ENCODE measurements around the gene DSCAM.
A peak's percentile ranks its signal among the peaks of the same experiment; 100 is the strongest.

The DSCAM gene

GRCh38 chr21:39980241-39980820 lies 866.6 kb downstream of the DSCAM start:
- H3K27ac ChIP-seq (ENCODE audit: low read depth, low read length, severe bottlenecking) = no peak overlapping the region
- 83% methylated on average over 4 of the region's 6 CpGs; no CpG with 5 or more reads in 1 of the 2 experiments for whole genome bisulfite sequencing, 2 experiments (ENCODE audit: insufficient coverage in 2 of 2)
- no peaks in the 10 kb centered on the region for H3K4me1 ChIP-seq (ENCODE audit: control insufficient read depth, insufficient read depth, low read length, poor library complexity, severe bottlenecking)

GRCh38 chr21:39979321-39979720 lies 867.6 kb downstream of the DSCAM start:
- 90 to 93% methylated on average over 5 to 6 of the region's 8 CpGs for WGBS, 2 experiments (ENCODE audit: insufficient coverage in 2 of 2)
- H3K4me1 ChIP-seq (ENCODE audit: control insufficient read depth, insufficient read depth, low read length, poor library complexity, severe bottlenecking) = no peaks in the 10 kb centered on the region
- no peaks in the 10 kb centered on the region for H3K9me3 ChIP-seq (ENCODE audit: control insufficient read depth, low read length)
- no peak overlapping the region for H3K27ac ChIP-seq (ENCODE audit: low read depth, low read length, severe bottlenecking)
- H3K36me3 ChIP-seq (ENCODE audit: control insufficient read depth, insufficient read depth, low read length) = no peaks in the 10 kb centered on the region
- H3K4me3 ChIP-seq (ENCODE audit: extremely low read depth, insufficient read depth, low read length, poor library complexity, severe bottlenecking) = no peak overlapping the region

More at GRCh38 chr21:39980241-39980820, 866.6 kb downstream of the DSCAM start:
- no peaks in the 10 kb centered on the region for H3K36me3 ChIP-seq (ENCODE audit: control insufficient read depth, insufficient read depth, low read length)
- H3K9me3 ChIP-seq (ENCODE audit: control insufficient read depth, low read length) = no peaks in the 10 kb centered on the region
- H3K4me3 ChIP-seq (ENCODE audit: extremely low read depth, insufficient read depth, low read length, poor library complexity, severe bottlenecking) = no peak overlapping the region

GRCh38 chr21:39976800-39977199 lies 870.2 kb downstream of the DSCAM start:
- 80 to 83% methylated on average over 1 to 2 of the region's 5 CpGs for WGBS, 2 experiments (ENCODE audit: insufficient coverage in 2 of 2)
- no peak overlapping the region for H3K4me3 ChIP-seq (ENCODE audit: extremely low read depth, insufficient read depth, low read length, poor library complexity, severe bottlenecking)
- H3K4me1 ChIP-seq (ENCODE audit: control insufficient read depth, insufficient read depth, low read length, poor library complexity, severe bottlenecking) = peaks cover 11% of the 10 kb centered on the region
- H3K36me3 ChIP-seq (ENCODE audit: control insufficient read depth, insufficient read depth, low read length) = no peaks in the 10 kb centered on the region
- H3K27ac ChIP-seq (ENCODE audit: low read depth, low read length, severe bottlenecking) = no peak overlapping the region
- H3K9me3 ChIP-seq (ENCODE audit: control insufficient read depth, low read length) = no peaks in the 10 kb centered on the region

GRCh38 chr21:39972976-39973770 lies 873.8 kb downstream of the DSCAM start:
- no peaks in the 10 kb centered on the region for H3K36me3 ChIP-seq (ENCODE audit: control insufficient read depth, insufficient read depth, low read length)

GRCh38 chr21:39972471-39972870 lies 874.5 kb downstream of the DSCAM start:
- WGBS, 2 experiments (ENCODE audit: insufficient coverage in 2 of 2) = 75 to 94% methylated on average over 3 to 4 of the region's 4 CpGs

More at GRCh38 chr21:39972976-39973770, 873.8 kb downstream of the DSCAM start:
- Histone ChIP-seq H3K27ac (ENCODE audit: low read depth, low read length, severe bottlenecking) (no peak overlapping the region), H3K9me3 (ENCODE audit: control insufficient read depth, low read length) (no peaks in the 10 kb centered on the region), H3K4me3 (ENCODE audit: extremely low read depth, insufficient read depth, low read length, poor library complexity, severe bottlenecking) (no peak overlapping the region), H3K4me1 (ENCODE audit: control insufficient read depth, insufficient read depth, low read length, poor library complexity, severe bottlenecking) (peaks cover 15% of the 10 kb centered on the region)
- WGBS, 2 experiments (ENCODE audit: insufficient coverage in 2 of 2) = 83 to 91% methylated on average over 13 to 14 of the region's 14 CpGs

GRCh38 chr21:39971956-39972355 lies 875.0 kb downstream of the DSCAM start:
- 73 to 80% methylated on average over 1 of the region's 2 CpGs for WGBS, 2 experiments (ENCODE audit: insufficient coverage in 2 of 2)
- Histone ChIP-seq H3K27ac (ENCODE audit: low read depth, low read length, severe bottlenecking) (peak overlapping the region; percentile 76), H3K4me3 (ENCODE audit: extremely low read depth, insufficient read depth, low read length, poor library complexity, severe bottlenecking) (no peak overlapping the region), H3K9me3 (ENCODE audit: control insufficient read depth, low read length) (no peaks in the 10 kb centered on the region), H3K4me1 (ENCODE audit: control insufficient read depth, insufficient read depth, low read length, poor library complexity, severe bottlenecking) (peaks cover 15% of the 10 kb centered on the region), H3K36me3 (ENCODE audit: control insufficient read depth, insufficient read depth, low read length) (no peaks in the 10 kb centered on the region)

More at GRCh38 chr21:39972471-39972870, 874.5 kb downstream of the DSCAM start:
- Histone ChIP-seq H3K9me3 (ENCODE audit: control insufficient read depth, low read length) (no peaks in the 10 kb centered on the region), H3K4me1 (ENCODE audit: control insufficient read depth, insufficient read depth, low read length, poor library complexity, severe bottlenecking) (peaks cover 15% of the 10 kb centered on the region), H3K27ac (ENCODE audit: low read depth, low read length, severe bottlenecking) (peak overlapping the region; percentile 76), H3K36me3 (ENCODE audit: control insufficient read depth, insufficient read depth, low read length) (no peaks in the 10 kb centered on the region), H3K4me3 (ENCODE audit: extremely low read depth, insufficient read depth, low read length, poor library complexity, severe bottlenecking) (no peak overlapping the region)

GRCh38 chr21:39969691-39970364 lies 877.1 kb downstream of the DSCAM start:
- Histone ChIP-seq H3K9me3 (ENCODE audit: control insufficient read depth, low read length) (no peaks in the 10 kb centered on the region), H3K27ac (ENCODE audit: low read depth, low read length, severe bottlenecking) (no peak overlapping the region), H3K36me3 (ENCODE audit: control insufficient read depth, insufficient read depth, low read length) (no peaks in the 10 kb centered on the region), H3K4me1 (ENCODE audit: control insufficient read depth, insufficient read depth, low read length, poor library complexity, severe bottlenecking) (peaks cover 15% of the 10 kb centered on the region), H3K4me3 (ENCODE audit: extremely low read depth, insufficient read depth, low read length, poor library complexity, severe bottlenecking) (no peak overlapping the region)
- WGBS, 2 experiments (ENCODE audit: insufficient coverage in 2 of 2) = 87 to 90% methylated on average over 4 to 6 of the region's 8 CpGs

- Histone ChIP-seq H3K4me3 (ENCODE audit: extremely low read depth, insufficient read depth, low read length, poor library complexity, severe bottlenecking) (no peak overlapping the region), H3K27ac (ENCODE audit: low read depth, low read length, severe bottlenecking) (no peak overlapping the region), H3K9me3 (ENCODE audit: control insufficient read depth, low read length) (no peaks in the 10 kb centered on the region), H3K36me3 (ENCODE audit: control insufficient read depth, insufficient read depth, low read length) (no peaks in the 10 kb centered on the region), H3K4me1 (ENCODE audit: control insufficient read depth, insufficient read depth, low read length, poor library complexity, severe bottlenecking) (peaks cover 13% of the 10 kb centered on the region)
- WGBS, 2 experiments (ENCODE audit: insufficient coverage in 2 of 2) = 83 to 100% methylated on average over 2 of the region's 2 CpGs
Measured at GRCh38 chr21:39968010-39968409, 878.9 kb downstream of the DSCAM start.

- Histone ChIP-seq H3K9me3 (ENCODE audit: control insufficient read depth, low read length) (no peaks in the 10 kb centered on the region), H3K36me3 (ENCODE audit: control insufficient read depth, insufficient read depth, low read length) (no peaks in the 10 kb centered on the region), H3K4me1 (ENCODE audit: control insufficient read depth, insufficient read depth, low read length, poor library complexity, severe bottlenecking) (peaks cover 4% of the 10 kb centered on the region), H3K27ac (ENCODE audit: low read depth, low read length, severe bottlenecking) (no peak overlapping the region), H3K4me3 (ENCODE audit: extremely low read depth, insufficient read depth, low read length, poor library complexity, severe bottlenecking) (no peak overlapping the region)
- WGBS, 2 experiments (ENCODE audit: insufficient coverage in 2 of 2) = 86 to 100% methylated on average over 1 of the region's 3 CpGs
Measured at GRCh38 chr21:39966786-39967185, 880.2 kb downstream of the DSCAM start.

- peaks cover 3% of the 10 kb centered on the region for H3K9me3 ChIP-seq (ENCODE audit: control insufficient read depth, low read length)
- H3K36me3 ChIP-seq (ENCODE audit: control insufficient read depth, insufficient read depth, low read length) = no peaks in the 10 kb centered on the region
- H3K27ac ChIP-seq (ENCODE audit: low read depth, low read length, severe bottlenecking) = no peak overlapping the region
- no CpG with 5 or more reads among the region's 1 CpG for WGBS, 2 experiments (ENCODE audit: insufficient coverage in 2 of 2)
- H3K4me3 ChIP-seq (ENCODE audit: extremely low read depth, insufficient read depth, low read length, poor library complexity, severe bottlenecking) = no peak overlapping the region
- H3K4me1 ChIP-seq (ENCODE audit: control insufficient read depth, insufficient read depth, low read length, poor library complexity, severe bottlenecking) = no peaks in the 10 kb centered on the region
Measured at GRCh38 chr21:39965026-39965425, 881.9 kb downstream of the DSCAM start.
